C4-2B (cell line): Measurements from ENCODE around the gene HPD.

Source experiments
- H3K27ac ChIP-seq: fragments of 450-650 bp; 2 replicates; pipeline ENCODE4 v1.5.1; 2017
- CTCF ChIP-seq: fragments of 450-650 bp; conservative IDR thresholded peaks from 2 replicates; pipeline ENCODE4 v1.5.1; 2017; ENCODE audit warnings: mild to moderate bottlenecking
- ZFX ChIP-seq: fragments of 450-650 bp; IDR thresholded peaks from 2 replicates; pipeline ENCODE4 v1.6.1; 2017

The HPD gene

GRCh38 chr12:121796855-121797751 lies 61.6 kb downstream of the HPD start:
- H3K27ac ChIP-seq = peak overlapping the region; percentile 98
- TF ChIP-seq ZFX (no peak), CTCF (peak; percentile 33)

- TF ChIP-seq CTCF (peak; percentile 67), ZFX (no peak)
- H3K27ac ChIP-seq = peak overlapping the region; percentile 98
Measured at GRCh38 chr12:121795034-121795968, 63.4 kb downstream of the HPD start.

GRCh38 chr12:121794534-121795033 lies 64.1 kb downstream of the HPD start:
- H3K27ac ChIP-seq = peak overlapping the region; percentile 98
- peak; percentile 79; the same call in 1 of the 2 replicates for TF ChIP-seq CTCF
- no peak for TF ChIP-seq ZFX

GRCh38 chr12:121793838-121794533 lies 64.7 kb downstream of the HPD start:
- TF ChIP-seq CTCF (peak; percentile 95), ZFX (no peak)
- peak overlapping the region; percentile 98 for H3K27ac ChIP-seq

GRCh38 chr12:121793440-121793837 lies 65.2 kb downstream of the HPD start, which contains the start of gene RHOF:
Gene RHOF, minus strand, starts transcription at chr12:121793688. Its CDS starts 55 bp downstream, at chr12:121793633.
- peak within 1 kb of the TSS; percentile 98 for H3K27ac ChIP-seq
- no peak for TF ChIP-seq CTCF
- TF ChIP-seq ZFX = no peak

GRCh38 chr12:121792607-121793439 lies 65.8 kb downstream of the HPD start:
- peak overlapping the region; percentile 98 for H3K27ac ChIP-seq
- no peak for TF ChIP-seq CTCF
- no peak for TF ChIP-seq ZFX
